ENCODE data around the gene WDR90.

Gene WDR90

DNA sequence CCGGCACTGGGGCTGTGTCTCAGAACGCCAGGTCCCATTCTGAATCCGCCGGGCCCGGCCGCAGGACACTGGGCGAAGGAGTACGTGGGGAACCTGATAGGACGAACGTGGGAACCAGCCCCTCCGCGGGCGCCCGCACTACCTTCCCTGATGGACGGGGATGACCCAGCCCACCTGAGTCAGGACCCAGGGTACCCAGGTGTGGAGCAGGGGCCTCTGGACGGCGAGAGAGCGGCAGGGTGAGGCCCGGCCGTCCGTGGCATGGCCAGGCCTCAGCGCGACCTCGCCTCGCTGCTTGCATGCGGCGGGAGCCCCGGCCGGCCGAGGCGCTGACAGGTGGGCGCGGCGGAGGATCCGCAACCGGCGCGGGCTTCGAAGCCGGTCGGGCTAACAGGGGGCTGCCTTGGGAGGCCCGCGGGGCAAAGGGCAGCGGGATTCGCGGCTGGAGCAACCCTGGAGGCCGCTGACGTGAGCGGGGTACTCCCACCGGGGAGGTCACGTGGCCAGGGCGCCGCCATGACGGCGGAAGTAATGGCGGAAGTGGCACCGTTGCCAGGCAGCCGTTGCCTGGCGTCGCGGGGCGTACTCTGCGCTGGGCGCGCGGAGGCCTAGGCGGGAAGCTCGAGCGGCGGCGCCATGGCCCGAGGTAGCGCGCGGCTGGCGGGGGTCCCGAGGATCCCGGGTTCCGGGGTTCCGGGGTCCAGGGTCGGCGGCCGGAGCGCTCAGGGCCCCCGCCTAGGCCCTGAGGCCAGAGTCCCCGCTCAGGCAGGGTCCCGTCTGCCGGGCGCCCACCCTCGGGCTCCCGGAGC, at the start of gene WDR90:
Gene WDR90 (plus strand): TSS at position 585 of the 809 bp plus-strand sequence. CDS start 52 bp downstream, at position 637.
- peak within 1 kb of the TSS; percentile 89 for H3K27ac ChIP-seq
- ChIA-PET POLR2A (ENCODE audit: low non-redundant PET) (interaction anchor here (0.8 to 1.2 kb wide), 2 partner anchors 13 to 122 kb away, joined by 3 to 4 read pairs; partner anchors contain the start of gene METTL26), CTCF (interaction anchor here (0.5 to 1.8 kb wide), 13 partner anchors 8 to 125 kb away, joined by 3 to 10 read pairs (median 5); no protein-coding TSS in a partner anchor)
- peak; percentile 91 for DNase-seq (ENCODE audit: low spot score)
- TF ChIP-seq, protein P1, sequence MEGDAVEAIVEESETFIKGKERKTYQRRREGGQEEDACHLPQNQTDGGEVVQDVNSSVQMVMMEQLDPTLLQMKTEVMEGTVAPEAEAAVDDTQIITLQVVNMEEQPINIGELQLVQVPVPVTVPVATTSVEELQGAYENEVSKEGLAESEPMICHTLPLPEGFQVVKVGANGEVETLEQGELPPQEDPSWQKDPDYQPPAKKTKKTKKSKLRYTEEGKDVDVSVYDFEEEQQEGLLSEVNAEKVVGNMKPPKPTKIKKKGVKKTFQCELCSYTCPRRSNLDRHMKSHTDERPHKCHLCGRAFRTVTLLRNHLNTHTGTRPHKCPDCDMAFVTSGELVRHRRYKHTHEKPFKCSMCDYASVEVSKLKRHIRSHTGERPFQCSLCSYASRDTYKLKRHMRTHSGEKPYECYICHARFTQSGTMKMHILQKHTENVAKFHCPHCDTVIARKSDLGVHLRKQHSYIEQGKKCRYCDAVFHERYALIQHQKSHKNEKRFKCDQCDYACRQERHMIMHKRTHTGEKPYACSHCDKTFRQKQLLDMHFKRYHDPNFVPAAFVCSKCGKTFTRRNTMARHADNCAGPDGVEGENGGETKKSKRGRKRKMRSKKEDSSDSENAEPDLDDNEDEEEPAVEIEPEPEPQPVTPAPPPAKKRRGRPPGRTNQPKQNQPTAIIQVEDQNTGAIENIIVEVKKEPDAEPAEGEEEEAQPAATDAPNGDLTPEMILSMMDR (conservative IDR thresholded peaks at IDR 0.05; ENCODE audit: low read depth) = no peak

DNA sequence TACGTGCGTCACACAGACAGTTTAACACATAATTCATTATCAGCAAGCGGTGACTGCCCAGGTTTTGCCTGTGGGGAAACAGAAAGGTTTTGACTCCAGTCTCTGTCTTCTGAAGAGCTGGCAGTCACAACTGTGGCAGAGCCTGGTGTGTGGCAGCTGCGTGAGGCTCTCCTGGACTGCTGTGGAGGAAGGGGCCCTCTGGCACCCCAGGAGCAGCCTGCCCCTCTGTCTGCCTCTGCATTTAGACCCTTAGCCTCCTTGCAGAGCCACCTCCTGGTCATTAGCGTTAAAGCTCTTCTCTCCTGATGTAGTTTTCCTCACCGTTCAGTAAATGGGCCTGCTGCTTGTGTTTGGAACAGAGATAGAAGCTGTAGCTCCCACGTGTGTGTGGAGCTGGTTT, 48.4 kb upstream of the WDR90 start:
- TF ChIP-seq, protein P1 (conservative IDR thresholded peaks at IDR 0.05; ENCODE audit: low read depth) = peak; percentile 26
- ChIA-PET POLR2A (ENCODE audit: low non-redundant PET) (interaction anchor here (0.6 kb wide), 1 partner anchor 75 kb away, joined by 3 read pairs; no protein-coding TSS in a partner anchor), CTCF (interaction anchor here (0.6 to 1.4 kb wide), 3 partner anchors 8 to 53 kb away, joined by 3 to 5 read pairs (median 3); no protein-coding TSS in a partner anchor)
- peak overlapping the region; percentile 46 for H3K27ac ChIP-seq
- no peak for DNase-seq (ENCODE audit: low spot score)

DNA sequence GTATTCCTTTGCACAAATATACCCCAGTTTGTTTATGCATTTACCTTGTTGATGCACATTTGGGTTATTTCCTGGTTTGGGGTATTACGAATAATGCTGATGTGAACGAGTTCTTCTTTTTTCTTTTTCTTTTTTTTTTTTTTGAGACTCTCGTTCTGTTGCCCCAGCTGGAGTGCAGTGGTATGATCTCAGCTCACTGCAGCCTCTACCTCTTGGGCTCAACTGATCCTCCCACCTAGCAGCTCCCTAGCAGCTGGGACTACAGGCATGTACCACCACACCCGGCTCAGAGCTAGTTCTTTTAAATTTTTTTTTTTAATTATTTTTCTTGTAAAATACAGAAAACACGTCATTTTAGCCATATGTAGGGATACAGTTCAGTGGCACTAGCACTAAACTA, 45.2 kb upstream of the WDR90 start:
- no peak for DNase-seq (ENCODE audit: low spot score)
- ChIA-PET CTCF (no interaction called here), POLR2A (ENCODE audit: low non-redundant PET) (no interaction called here)
- H3K27ac ChIP-seq = no peak overlapping the region
- TF ChIP-seq, protein P1 (conservative IDR thresholded peaks at IDR 0.05; ENCODE audit: low read depth) = no peak

DNA sequence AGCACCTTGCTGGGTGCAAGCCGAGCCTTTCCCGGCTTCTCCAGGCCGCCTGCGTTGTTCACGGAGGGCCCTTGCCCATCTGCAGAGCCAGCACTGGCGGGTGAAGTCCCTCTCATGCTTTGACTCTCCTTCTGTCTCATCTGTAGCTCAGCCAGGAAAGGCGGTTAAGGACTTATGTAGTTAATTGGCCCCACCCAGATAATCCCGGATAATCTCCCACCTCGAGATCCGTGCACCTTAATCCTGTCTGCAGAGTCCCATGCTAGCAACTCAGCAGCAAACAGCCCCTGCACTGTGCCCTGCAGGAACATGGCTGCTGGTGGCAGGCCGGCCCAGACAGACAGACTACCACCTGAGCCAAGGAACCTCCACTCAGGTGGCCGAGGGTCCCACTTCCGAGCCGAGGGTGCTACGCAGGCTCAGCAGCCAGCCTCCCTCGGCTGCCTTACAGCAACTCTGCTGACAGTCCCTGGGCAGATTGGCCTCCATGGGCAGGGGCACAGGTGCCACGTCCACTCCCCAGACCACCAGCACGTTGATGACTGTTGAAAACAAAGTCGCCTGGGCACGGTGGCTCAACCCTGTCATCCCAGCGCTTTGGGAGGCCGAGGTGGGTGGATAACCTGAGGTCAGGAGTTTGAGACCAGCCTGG, 42.4 kb upstream of the WDR90 start:
- CTCF ChIA-PET = no interaction called here
- POLR2A ChIA-PET (ENCODE audit: low non-redundant PET) = no interaction called here
- DNase-seq (ENCODE audit: low spot score) = no peak
- TF ChIP-seq, protein P1 (conservative IDR thresholded peaks at IDR 0.05; ENCODE audit: low read depth) = no peak
- H3K27ac ChIP-seq = no peak overlapping the region

DNA sequence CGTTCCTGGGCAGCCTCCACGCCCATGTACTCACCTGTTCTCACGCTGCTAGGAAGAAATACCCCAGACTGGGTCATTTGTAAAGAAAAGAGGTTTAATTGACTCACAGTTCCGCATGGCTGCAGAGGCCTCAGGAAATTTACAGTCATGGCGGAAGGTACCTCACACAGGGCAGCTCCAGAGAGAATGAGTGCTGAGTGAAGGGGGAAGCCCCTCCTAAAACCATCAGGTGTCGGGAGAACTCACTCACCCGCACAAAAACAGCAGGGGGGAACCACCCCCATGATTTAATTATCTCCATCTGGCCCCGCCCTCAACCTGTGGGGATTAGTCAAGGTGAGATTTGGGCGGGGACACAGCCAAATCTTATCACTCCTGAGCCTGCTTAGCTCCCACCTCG, 41.1 kb upstream of the WDR90 start:
- 0 out of 2 replicates have a peak overlapping the region, but pooled peaks have one; percentile 4 for H3K27ac ChIP-seq
- DNase-seq (ENCODE audit: low spot score) = no peak
- ChIA-PET POLR2A (ENCODE audit: low non-redundant PET) (no interaction called here), CTCF (no interaction called here)
- TF ChIP-seq, protein P1 (conservative IDR thresholded peaks at IDR 0.05; ENCODE audit: low read depth) = no peak

DNA sequence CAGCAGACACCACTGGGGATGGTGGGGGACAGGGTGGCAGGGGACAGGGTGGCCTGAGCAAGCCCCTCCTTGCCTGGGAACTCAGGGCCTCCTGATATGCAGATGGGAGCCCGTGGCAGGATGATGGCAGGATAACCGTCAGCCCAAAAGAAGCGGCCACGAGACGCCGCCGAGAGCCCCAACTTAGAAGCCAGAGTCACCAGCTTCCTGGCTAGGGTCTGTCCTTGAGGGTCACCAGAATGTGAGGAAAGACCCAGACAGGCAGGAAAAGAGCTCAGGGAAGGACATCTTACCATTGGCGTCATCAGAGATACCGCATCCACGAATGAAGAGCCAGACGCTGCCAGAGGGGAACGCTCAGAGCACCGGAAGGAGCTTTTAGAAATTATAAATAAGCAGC, 39.8 kb upstream of the WDR90 start:
- CTCF ChIA-PET = interaction anchor here (0.6 to 1.1 kb wide), 2 partner anchors 9 to 83 kb away, joined by 3 read pairs; no protein-coding TSS in a partner anchor
- TF ChIP-seq, protein P1 (conservative IDR thresholded peaks at IDR 0.05; ENCODE audit: low read depth) = no peak
- DNase-seq (ENCODE audit: low spot score) = no peak
- peak overlapping the region; percentile 81 for H3K27ac ChIP-seq
- POLR2A ChIA-PET (ENCODE audit: low non-redundant PET) = no interaction called here

Measured in RWPE1 (cell line).